Activated CD4-positive, alpha-beta T cell treated with anti-CD3 and anti-CD28 coated beads, Interleukin-2, amount 10 ng/mL, durations not matched to agents 7 days and 5 days (primary cell): ENCODE data around the gene GTPBP1. TPM values are rescaled to one million over a fixed set of nuclear protein-coding genes. Genes with fewer than 3 reads are reported as not detected.

Source experiments
- CTCF ChIA-PET: fragments of 350-600 bp; sonication (Branson Sonifier 250); formaldehyde crosslinking; loops from one replicate; lab custom pipeline; 2021; ENCODE audit warnings: antibody characterized with exemption; lab: Charles Lee
- POLR2A ChIA-PET: fragments of 350-600 bp; sonication (Branson Sonifier 250); formaldehyde crosslinking; loops from one replicate; lab custom pipeline; 2021; ENCODE audit warnings: antibody characterized with exemption; lab: Charles Lee
- DNase-seq: peaks from one replicate; pipeline ENCODE4 v3.0.0-alpha.2; 2020
- H3K27ac Mint-ChIP-seq: one replicate; pipeline ENCODE4 v1.8.0; 2021; ENCODE audit warnings: mild to moderate bottlenecking, moderate library complexity, mixed read lengths
- H3K27me3 Mint-ChIP-seq: one replicate; pipeline ENCODE4 v1.8.0; 2021; ENCODE audit warnings: mixed read lengths
- H3K36me3 Mint-ChIP-seq: one replicate; pipeline ENCODE4 v1.8.0; 2021; ENCODE audit warnings: low read depth, mixed read lengths
- H3K4me1 Mint-ChIP-seq: one replicate; pipeline ENCODE4 v1.8.0; 2021; ENCODE audit warnings: mixed read lengths
- H3K4me3 Mint-ChIP-seq: one replicate; pipeline ENCODE4 v1.8.0; 2021; ENCODE audit warnings: mild to moderate bottlenecking, moderate library complexity, mixed read lengths
- H3K9me3 Mint-ChIP-seq: one replicate; pipeline ENCODE4 v1.8.0; 2021; ENCODE audit warnings: mixed read lengths
- total RNA-seq, 2 experiments: library from RNA; stranded (reverse); gene quantifications; one replicate each; pipeline ENCODE4 v1.2.3, GENCODE V29; 2021

Gene GTPBP1
- total RNA-seq, 2 experiments from 2014 or later, result 68.5 to 77.1 TPM

DNA sequence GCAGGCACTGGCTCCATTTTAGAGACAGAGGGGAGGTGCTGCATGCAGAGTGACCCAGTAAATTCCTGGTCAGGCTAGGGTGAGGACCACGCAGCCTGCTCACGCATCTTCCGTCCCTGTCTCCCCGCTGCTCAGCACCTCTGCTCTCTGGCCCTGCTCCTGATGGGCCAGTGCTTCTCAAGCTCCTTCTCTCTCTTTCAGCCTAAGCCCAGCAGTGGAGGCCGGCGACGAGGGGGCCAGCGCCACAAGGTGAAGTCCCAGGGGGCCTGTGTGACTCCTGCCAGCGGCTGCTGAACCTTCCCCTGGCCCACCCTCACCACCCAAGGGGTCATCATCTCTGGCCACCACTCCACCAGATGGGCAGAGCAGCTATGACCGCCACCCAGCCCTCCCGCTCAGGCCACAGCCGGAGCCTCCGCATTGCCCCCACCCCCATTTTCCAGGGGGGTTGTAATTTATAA is 24.7 kb downstream of the GTPBP1 start:
- Mint-ChIP-seq H3K4me1 (peaks cover 25% of the 10 kb centered on the region), H3K36me3 (peaks cover 67% of the 10 kb centered on the region), H3K27ac (peak overlapping the region; percentile 65), H3K27me3 (no peaks in the 10 kb centered on the region), H3K4me3 (no peak overlapping the region), H3K9me3 (no peaks in the 10 kb centered on the region)
- ChIA-PET POLR2A (interaction anchor here (0.6 kb wide), 1 partner anchor 453 kb away, joined by 3 read pairs; no protein-coding TSS in a partner anchor), CTCF (interaction anchor here (1.4 to 2.4 kb wide), 2 partner anchors 10 to 24 kb away, joined by 3 to 6 read pairs; partner anchors contain the start of gene GTPBP1)
- no peak for DNase-seq

- H3K4me3 Mint-ChIP-seq, result peak overlapping the region; percentile 45
- ChIA-PET POLR2A (no interaction called here), CTCF (interaction anchor here (0.8 to 2.6 kb wide), 4 partner anchors 15 to 37 kb away, joined by 3 to 10 read pairs (median 4); no protein-coding TSS in a partner anchor)
- peaks cover 62% of the 10 kb centered on the region for H3K36me3 Mint-ChIP-seq
- no peaks in the 10 kb centered on the region for H3K9me3 Mint-ChIP-seq
- H3K4me1 Mint-ChIP-seq, result peaks cover 34% of the 10 kb centered on the region
- H3K27me3 Mint-ChIP-seq, result no peaks in the 10 kb centered on the region
- H3K27ac Mint-ChIP-seq, result peak overlapping the region; percentile 87
- peak; percentile 28 for DNase-seq
These were observed 26.0 kb downstream of the GTPBP1 start for GRCh38 chr22:38731703-38732161.

GRCh38 chr22:38732251-38732815 is 26.6 kb downstream of the GTPBP1 start:
- ChIA-PET CTCF (interaction anchor here (0.8 to 2.7 kb wide), 6 partner anchors 10 to 37 kb away, joined by 3 to 14 read pairs (median 5); no protein-coding TSS in a partner anchor), POLR2A (no interaction called here)
- no peak for DNase-seq
- H3K27ac Mint-ChIP-seq, result peak overlapping the region; percentile 87
- H3K36me3 Mint-ChIP-seq, result peaks cover 61% of the 10 kb centered on the region
- H3K9me3 Mint-ChIP-seq, result no peaks in the 10 kb centered on the region
- no peaks in the 10 kb centered on the region for H3K27me3 Mint-ChIP-seq
- H3K4me3 Mint-ChIP-seq, result peak overlapping the region; percentile 45
- H3K4me1 Mint-ChIP-seq, result peaks cover 40% of the 10 kb centered on the region

- Mint-ChIP-seq H3K9me3 (no peaks in the 10 kb centered on the region), H3K4me3 (peak overlapping the region; percentile 34), H3K27ac (peak overlapping the region; percentile 87), H3K4me1 (peaks cover 50% of the 10 kb centered on the region), H3K36me3 (peaks cover 67% of the 10 kb centered on the region), H3K27me3 (no peaks in the 10 kb centered on the region)
- DNase-seq, result peak; percentile 63
- POLR2A ChIA-PET, result interaction anchor here (1.1 to 1.6 kb wide), 2 partner anchors 8 to 27 kb away, joined by 4 to 5 read pairs; partner anchors contain the start of gene GTPBP1
- CTCF ChIA-PET, result interaction anchor here (1.0 to 2.7 kb wide), 9 partner anchors 9 to 26 kb away, joined by 3 to 16 read pairs (median 5); no protein-coding TSS in a partner anchor
These were observed 27.6 kb downstream of the GTPBP1 start for GRCh38 chr22:38733329-38733723.

DNA sequence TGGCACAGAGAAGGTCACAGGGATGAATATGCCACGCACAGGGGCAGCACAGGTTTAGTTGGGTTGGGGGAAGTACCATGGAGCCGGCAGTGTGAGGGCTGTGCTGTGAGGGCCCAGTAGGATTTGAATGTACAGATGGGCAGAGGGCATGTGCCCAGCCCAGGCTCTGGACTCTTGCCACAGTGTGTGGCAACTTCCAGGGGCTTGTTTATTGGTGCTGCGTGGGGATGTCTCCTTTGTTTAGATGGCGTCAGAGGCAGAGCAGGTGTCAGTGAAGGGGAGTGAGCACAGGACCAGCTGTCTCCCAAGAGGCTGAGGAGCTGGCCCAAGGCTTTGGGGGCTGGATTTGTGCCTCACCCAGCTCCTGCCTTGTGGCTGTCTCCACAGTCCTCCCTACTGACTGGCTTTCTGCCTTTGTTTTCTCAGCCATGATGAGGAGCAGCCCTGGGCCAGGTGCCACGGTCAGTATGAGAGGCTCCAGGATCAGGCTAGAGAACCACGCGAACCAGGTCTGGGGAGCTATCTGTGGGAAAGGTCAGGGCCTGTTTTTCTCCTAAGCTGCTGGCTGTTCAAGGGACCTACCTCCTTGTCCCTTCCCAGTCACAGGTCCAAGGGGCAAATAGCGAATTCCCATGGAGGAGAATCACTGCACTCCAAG is 28.1 kb downstream of the GTPBP1 start:
- Mint-ChIP-seq H3K36me3 (peaks cover 69% of the 10 kb centered on the region), H3K4me3 (peak overlapping the region; percentile 34), H3K9me3 (no peaks in the 10 kb centered on the region), H3K27me3 (no peaks in the 10 kb centered on the region), H3K27ac (peak overlapping the region; percentile 87), H3K4me1 (peaks cover 50% of the 10 kb centered on the region)
- DNase-seq, result no peak
- ChIA-PET CTCF (interaction anchor here (0.6 to 2.7 kb wide), 10 partner anchors 10 to 58 kb away, joined by 3 to 16 read pairs (median 4); no protein-coding TSS in a partner anchor), POLR2A (interaction anchor here (1.1 to 1.6 kb wide), 3 partner anchors 9 to 28 kb away, joined by 3 to 5 read pairs (median 4); partner anchors contain the start of gene GTPBP1)

GRCh38 chr22:38734421-38735100 is 28.8 kb downstream of the GTPBP1 start:
- Mint-ChIP-seq H3K27me3 (no peaks in the 10 kb centered on the region), H3K4me3 (peak overlapping the region; percentile 34), H3K27ac (peak overlapping the region; percentile 87), H3K36me3 (peaks cover 71% of the 10 kb centered on the region), H3K9me3 (no peaks in the 10 kb centered on the region), H3K4me1 (peaks cover 52% of the 10 kb centered on the region)
- ChIA-PET POLR2A (interaction anchor here (0.7 to 1.6 kb wide), 3 partner anchors 20 to 76 kb away, joined by 3 to 5 read pairs (median 3); partner anchors contain the start of gene GTPBP1), CTCF (interaction anchor here (0.6 to 2.7 kb wide), 9 partner anchors 10 to 57 kb away, joined by 3 to 16 read pairs (median 4); partner anchors contain the start of gene TOMM22)
- DNase-seq, result no peak

DNA sequence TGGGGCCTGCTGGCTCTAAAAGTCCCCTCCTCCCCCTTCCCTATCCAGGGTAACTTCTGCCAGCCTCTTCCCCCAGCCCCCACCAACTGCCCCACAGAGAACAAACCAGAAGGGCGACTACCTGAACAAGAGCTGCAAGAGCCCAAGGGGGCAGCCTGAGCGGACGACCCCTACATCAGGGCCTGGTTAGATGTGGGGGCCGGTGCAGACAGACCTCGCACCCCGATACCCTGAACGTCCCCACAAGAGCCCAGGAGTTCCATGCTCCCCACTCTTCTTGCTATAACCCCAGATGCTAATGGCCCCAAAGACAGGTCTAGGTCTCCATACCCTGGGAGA is 29.4 kb downstream of the GTPBP1 start:
- H3K36me3 Mint-ChIP-seq, result peaks cover 72% of the 10 kb centered on the region
- no peak for DNase-seq
- H3K9me3 Mint-ChIP-seq, result no peaks in the 10 kb centered on the region
- ChIA-PET CTCF (interaction anchor here (1.2 to 2.7 kb wide), 5 partner anchors 11 to 54 kb away, joined by 3 to 16 read pairs (median 5); partner anchors contain the start of gene TOMM22), POLR2A (interaction anchor here (0.6 to 1.2 kb wide), 3 partner anchors 10 to 77 kb away, joined by 3 to 7 read pairs (median 3); no protein-coding TSS in a partner anchor)
- peaks cover 57% of the 10 kb centered on the region for H3K4me1 Mint-ChIP-seq
- H3K27ac Mint-ChIP-seq, result peak overlapping the region; percentile 87
- no peak overlapping the region for H3K4me3 Mint-ChIP-seq
- no peaks in the 10 kb centered on the region for H3K27me3 Mint-ChIP-seq

DNA sequence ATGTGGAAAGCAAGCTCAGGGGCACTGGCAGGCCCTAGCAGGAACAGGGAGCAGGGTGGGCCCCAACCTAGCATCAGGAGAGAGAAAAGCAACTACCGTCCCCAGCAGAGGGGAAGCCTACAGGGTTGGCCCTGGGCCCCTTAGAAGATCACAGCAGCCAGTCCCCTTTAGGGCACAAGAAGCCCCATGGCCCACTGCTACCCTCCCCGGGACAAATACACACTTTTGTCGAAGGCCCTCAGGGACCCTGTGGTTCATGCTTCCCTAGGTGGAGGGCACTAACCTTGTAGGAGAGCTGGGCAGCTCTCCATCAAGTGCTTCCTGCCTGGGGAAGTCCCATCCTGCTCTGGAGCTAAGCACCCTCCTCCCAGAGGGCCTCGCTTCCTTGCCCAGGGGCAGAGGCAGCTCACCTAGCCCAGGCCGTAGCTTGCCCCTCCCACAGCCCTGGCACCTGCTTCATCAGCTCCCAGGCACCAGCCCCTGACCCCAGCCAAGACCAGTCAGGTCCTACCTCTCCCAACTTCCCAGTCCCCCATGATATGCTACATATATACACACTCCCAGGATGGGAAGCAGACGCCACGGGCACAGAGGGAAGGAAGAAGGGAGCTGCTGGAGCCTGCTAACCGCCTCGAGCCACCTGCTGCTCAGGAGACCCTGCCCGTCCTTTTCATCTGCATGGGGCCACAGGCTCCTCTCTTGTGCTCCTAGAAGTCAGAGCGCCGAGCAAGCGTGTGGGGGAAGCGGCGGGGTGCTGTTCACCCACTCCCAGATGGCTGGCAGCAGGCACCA is 29.9 kb downstream of the GTPBP1 start:
- peak overlapping the region; percentile 87 for H3K27ac Mint-ChIP-seq
- H3K9me3 Mint-ChIP-seq, result no peaks in the 10 kb centered on the region
- H3K4me1 Mint-ChIP-seq, result peaks cover 58% of the 10 kb centered on the region
- POLR2A ChIA-PET, result interaction anchor here (0.6 to 1.2 kb wide), 4 partner anchors 10 to 77 kb away, joined by 3 to 7 read pairs (median 3); no protein-coding TSS in a partner anchor
- no peak for DNase-seq
- CTCF ChIA-PET, result interaction anchor here (1.2 to 2.7 kb wide), 5 partner anchors 9 to 54 kb away, joined by 3 to 16 read pairs (median 3); partner anchors contain the start of gene TOMM22
- H3K36me3 Mint-ChIP-seq, result peaks cover 72% of the 10 kb centered on the region
- no peaks in the 10 kb centered on the region for H3K27me3 Mint-ChIP-seq
- peak overlapping the region; percentile 30 for H3K4me3 Mint-ChIP-seq

- DNase-seq, result no peak
- Mint-ChIP-seq H3K36me3 (peaks cover 73% of the 10 kb centered on the region), H3K9me3 (no peaks in the 10 kb centered on the region), H3K4me3 (peak overlapping the region; percentile 30), H3K27ac (peak overlapping the region; percentile 87), H3K27me3 (no peaks in the 10 kb centered on the region), H3K4me1 (peaks cover 64% of the 10 kb centered on the region)
- POLR2A ChIA-PET, result interaction anchor here (0.6 to 1.2 kb wide), 2 partner anchors 11 to 16 kb away, joined by 3 to 7 read pairs; no protein-coding TSS in a partner anchor
- CTCF ChIA-PET, result interaction anchor here (1.2 to 2.7 kb wide), 4 partner anchors 10 to 33 kb away, joined by 3 to 16 read pairs (median 4); no protein-coding TSS in a partner anchor
These were observed 30.5 kb downstream of the GTPBP1 start for GRCh38 chr22:38736257-38736570.

DNA sequence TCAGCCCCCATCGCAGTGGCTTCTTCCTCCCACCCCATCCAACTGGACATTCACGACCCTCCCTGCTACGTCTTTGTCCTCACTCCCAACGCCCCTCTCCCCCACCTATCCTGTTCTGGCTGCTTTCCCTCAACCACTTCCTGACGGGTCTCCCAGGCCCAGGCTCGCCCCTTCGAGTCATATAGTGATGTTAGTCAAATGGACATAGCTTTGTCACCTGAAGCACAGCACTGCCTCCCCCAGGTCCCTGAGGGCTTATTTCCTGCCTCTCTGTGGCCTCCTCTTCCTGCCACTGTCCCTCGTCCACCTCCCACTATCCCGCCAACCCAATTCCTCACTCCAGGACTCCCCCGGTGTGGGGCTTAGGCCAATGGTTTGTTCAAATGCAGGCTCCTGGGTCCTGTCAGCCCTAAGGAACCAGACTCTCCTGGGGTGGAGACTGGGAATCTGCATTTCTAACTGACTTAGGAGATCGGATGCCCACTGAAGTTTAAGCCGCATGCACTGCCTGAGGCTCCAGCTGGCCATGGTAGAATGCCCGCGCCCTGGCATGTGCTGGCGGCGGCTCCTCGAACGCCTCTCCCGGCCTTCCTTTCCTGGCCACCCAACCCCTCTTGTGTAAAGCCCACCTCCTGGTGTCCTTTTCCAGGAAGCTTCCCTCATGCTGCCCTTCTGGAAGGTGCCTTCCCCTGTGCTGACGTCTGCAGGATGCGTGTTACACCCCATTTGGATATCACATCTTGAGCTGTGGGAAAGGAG is 31.7 kb downstream of the GTPBP1 start:
- DNase-seq, result no peak
- Mint-ChIP-seq H3K4me1 (peaks cover 72% of the 10 kb centered on the region), H3K27me3 (no peaks in the 10 kb centered on the region), H3K36me3 (peaks cover 83% of the 10 kb centered on the region), H3K27ac (peak overlapping the region; percentile 85), H3K9me3 (no peaks in the 10 kb centered on the region), H3K4me3 (peak overlapping the region; percentile 1)
- CTCF ChIA-PET, result interaction anchor here (0.6 to 1.4 kb wide), 3 partner anchors 11 to 714 kb away, joined by 3 read pairs; partner anchors contain the start of gene GTPBP1
- POLR2A ChIA-PET, result no interaction called here
